ENCODE results near the gene PRR22. TPM values are rescaled to one million over a fixed set of nuclear protein-coding genes. Genes with fewer than 3 reads are reported as not detected.

Gene PRR22
- total RNA-seq, 1 donor from 2014 or later, result 3.1 TPM

- no peak for DNase-seq (ENCODE audit: extremely low spot score, unreplicated experiment)
- peaks cover 7% of the 10 kb centered on the region for H3K4me1 Mint-ChIP-seq (ENCODE audit: unreplicated experiment)
- peak overlapping the region; percentile 99 for H3K27ac Mint-ChIP-seq (ENCODE audit: unreplicated experiment)
- H3K36me3 Mint-ChIP-seq (ENCODE audit: unreplicated experiment), result peaks cover 17% of the 10 kb centered on the region
- no peaks in the 10 kb centered on the region for H3K9me3 Mint-ChIP-seq (ENCODE audit: unreplicated experiment)
- H3K4me3 Mint-ChIP-seq (ENCODE audit: unreplicated experiment), result peak overlapping the region; percentile 99
- H3K27me3 Mint-ChIP-seq (ENCODE audit: unreplicated experiment), result no peaks in the 10 kb centered on the region
- TF ChIP-seq, protein P1, sequence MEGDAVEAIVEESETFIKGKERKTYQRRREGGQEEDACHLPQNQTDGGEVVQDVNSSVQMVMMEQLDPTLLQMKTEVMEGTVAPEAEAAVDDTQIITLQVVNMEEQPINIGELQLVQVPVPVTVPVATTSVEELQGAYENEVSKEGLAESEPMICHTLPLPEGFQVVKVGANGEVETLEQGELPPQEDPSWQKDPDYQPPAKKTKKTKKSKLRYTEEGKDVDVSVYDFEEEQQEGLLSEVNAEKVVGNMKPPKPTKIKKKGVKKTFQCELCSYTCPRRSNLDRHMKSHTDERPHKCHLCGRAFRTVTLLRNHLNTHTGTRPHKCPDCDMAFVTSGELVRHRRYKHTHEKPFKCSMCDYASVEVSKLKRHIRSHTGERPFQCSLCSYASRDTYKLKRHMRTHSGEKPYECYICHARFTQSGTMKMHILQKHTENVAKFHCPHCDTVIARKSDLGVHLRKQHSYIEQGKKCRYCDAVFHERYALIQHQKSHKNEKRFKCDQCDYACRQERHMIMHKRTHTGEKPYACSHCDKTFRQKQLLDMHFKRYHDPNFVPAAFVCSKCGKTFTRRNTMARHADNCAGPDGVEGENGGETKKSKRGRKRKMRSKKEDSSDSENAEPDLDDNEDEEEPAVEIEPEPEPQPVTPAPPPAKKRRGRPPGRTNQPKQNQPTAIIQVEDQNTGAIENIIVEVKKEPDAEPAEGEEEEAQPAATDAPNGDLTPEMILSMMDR (IDR thresholded peaks at IDR 0.05), result no peak
Observed at GRCh38 chr19:5789886-5790558, 5.5 kb upstream of the PRR22 start.

DNA sequence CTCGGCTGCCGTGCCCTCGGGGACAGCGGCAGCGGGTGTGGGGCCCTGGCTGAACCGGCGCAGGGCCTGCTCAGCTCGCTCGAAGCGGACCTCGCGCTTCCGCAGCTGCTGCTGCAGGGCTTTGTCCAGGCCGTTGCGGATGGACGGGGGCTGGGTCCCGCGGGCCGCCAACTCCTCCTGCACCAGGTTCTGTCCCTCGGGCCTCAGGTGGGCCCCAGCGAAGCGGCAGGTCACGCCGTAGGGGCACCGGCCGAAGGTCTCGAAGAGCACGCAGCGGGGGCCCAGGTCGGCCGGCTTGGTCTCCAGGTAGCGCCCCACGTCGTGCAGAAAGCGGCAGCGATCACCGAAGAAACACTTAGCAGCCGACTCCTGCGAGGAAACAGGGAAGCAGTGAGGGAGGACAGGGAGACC lies 4.8 kb upstream of the PRR22 start:
- Mint-ChIP-seq H3K4me3 (ENCODE audit: unreplicated experiment) (peak overlapping the region; percentile 99), H3K9me3 (ENCODE audit: unreplicated experiment) (no peaks in the 10 kb centered on the region), H3K27ac (ENCODE audit: unreplicated experiment) (no peak overlapping the region), H3K36me3 (ENCODE audit: unreplicated experiment) (peaks cover 17% of the 10 kb centered on the region), H3K27me3 (ENCODE audit: unreplicated experiment) (no peaks in the 10 kb centered on the region), H3K4me1 (ENCODE audit: unreplicated experiment) (peaks cover 7% of the 10 kb centered on the region)
- no peak for DNase-seq (ENCODE audit: extremely low spot score, unreplicated experiment)
- TF ChIP-seq, protein P1 (IDR thresholded peaks at IDR 0.05), result no peak

DNA sequence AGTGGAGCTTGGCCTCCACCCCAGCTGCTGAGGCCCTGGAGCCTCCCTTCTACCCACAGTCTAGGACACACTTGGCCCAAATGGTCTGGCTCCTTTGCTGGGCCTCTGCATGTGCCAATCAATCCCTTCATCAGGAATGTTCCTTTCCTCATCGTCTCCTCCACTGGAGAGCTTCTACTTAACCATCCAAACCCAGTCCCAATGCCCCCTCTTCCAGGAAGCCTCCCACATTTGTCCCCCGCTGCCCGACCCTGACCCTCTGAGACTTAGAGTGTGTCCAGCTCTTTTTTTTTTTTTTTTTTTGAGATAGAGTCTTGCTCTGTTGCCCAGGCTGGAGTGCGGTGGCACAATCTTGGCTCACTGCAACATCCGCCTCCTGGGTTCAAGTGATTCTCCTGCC lies 3.9 kb upstream of the PRR22 start:
- no peak for DNase-seq (ENCODE audit: extremely low spot score, unreplicated experiment)

GRCh38 chr19:5787409-5788182 lies 3.0 kb upstream of the PRR22 start:
- no peak for DNase-seq (ENCODE audit: extremely low spot score, unreplicated experiment)
- no peak overlapping the region for H3K27ac Mint-ChIP-seq (ENCODE audit: unreplicated experiment)
- H3K4me1 Mint-ChIP-seq (ENCODE audit: unreplicated experiment), result peaks cover 7% of the 10 kb centered on the region
- TF ChIP-seq, protein P1 (IDR thresholded peaks at IDR 0.05), result no peak
- H3K4me3 Mint-ChIP-seq (ENCODE audit: unreplicated experiment), result no peak overlapping the region
- H3K9me3 Mint-ChIP-seq (ENCODE audit: unreplicated experiment), result no peaks in the 10 kb centered on the region
- H3K36me3 Mint-ChIP-seq (ENCODE audit: unreplicated experiment), result peaks cover 17% of the 10 kb centered on the region
- H3K27me3 Mint-ChIP-seq (ENCODE audit: unreplicated experiment), result no peaks in the 10 kb centered on the region

More for the DNA sequence above, 3.9 kb upstream of the PRR22 start:
- no peak overlapping the region for H3K4me3 Mint-ChIP-seq (ENCODE audit: unreplicated experiment)
- H3K27me3 Mint-ChIP-seq (ENCODE audit: unreplicated experiment), result no peaks in the 10 kb centered on the region
- H3K27ac Mint-ChIP-seq (ENCODE audit: unreplicated experiment), result no peak overlapping the region
- peaks cover 17% of the 10 kb centered on the region for H3K36me3 Mint-ChIP-seq (ENCODE audit: unreplicated experiment)
- H3K9me3 Mint-ChIP-seq (ENCODE audit: unreplicated experiment), result no peaks in the 10 kb centered on the region
- TF ChIP-seq, protein P1 (IDR thresholded peaks at IDR 0.05), result no peak
- H3K4me1 Mint-ChIP-seq (ENCODE audit: unreplicated experiment), result peaks cover 7% of the 10 kb centered on the region
